HG02943 (cell line): ENCODE data around the gene CDH1.
"Not testable (repeated sequence)": the region's sequence is repeated elsewhere in the genome, so short reads cannot be mapped to it uniquely, and the experiment has no call there.

Experiments
- ATAC-seq: cut with Tn5 transposase; IDR thresholded peaks from one replicate; pipeline ENCODE4 v1.9.1; 2021; ENCODE audit warnings: mild to moderate bottlenecking, low read depth, moderate library complexity; ENCODE audit not compliant: unreplicated experiment

Gene CDH1

DNA sequence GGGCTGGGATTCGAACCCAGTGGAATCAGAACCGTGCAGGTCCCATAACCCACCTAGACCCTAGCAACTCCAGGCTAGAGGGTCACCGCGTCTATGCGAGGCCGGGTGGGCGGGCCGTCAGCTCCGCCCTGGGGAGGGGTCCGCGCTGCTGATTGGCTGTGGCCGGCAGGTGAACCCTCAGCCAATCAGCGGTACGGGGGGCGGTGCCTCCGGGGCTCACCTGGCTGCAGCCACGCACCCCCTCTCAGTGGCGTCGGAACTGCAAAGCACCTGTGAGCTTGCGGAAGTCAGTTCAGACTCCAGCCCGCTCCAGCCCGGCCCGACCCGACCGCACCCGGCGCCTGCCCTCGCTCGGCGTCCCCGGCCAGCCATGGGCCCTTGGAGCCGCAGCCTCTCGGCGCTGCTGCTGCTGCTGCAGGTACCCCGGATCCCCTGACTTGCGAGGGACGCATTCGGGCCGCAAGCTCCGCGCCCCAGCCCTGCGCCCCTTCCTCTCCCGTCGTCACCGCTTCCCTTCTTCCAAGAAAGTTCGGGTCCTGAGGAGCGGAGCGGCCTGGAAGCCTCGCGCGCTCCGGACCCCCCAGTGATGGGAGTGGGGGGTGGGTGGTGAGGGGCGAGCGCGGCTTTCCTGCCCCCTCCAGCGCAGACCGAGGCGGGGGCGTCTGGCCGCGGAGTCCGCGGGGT, at the start of gene CDH1:
CDH1 (plus strand) TSS at position 247 of the 684 bp plus-strand sequence; CDS start at position 371, 124 bp downstream.
- ATAC-seq = no peak

DNA sequence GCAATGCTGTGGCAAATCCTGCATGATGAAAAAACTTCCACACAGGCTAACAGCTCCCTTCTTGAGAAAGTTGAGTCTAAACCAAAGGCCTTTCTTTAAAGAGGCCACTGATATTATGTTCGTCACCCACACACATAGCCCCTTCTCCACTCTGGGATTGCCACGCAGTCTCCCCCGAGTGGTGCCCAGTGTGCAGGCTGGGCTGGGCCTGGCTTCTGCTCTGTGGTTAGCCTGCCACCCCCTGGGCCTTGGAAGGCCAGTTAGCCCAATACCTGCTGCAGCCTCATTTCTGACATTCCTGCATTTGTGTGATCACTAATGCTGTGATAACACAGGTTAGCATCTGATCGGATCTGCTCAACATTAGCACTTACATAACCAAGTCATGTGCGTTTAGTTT, 47.2 kb upstream of the CDH1 start:
- no peak for ATAC-seq

DNA sequence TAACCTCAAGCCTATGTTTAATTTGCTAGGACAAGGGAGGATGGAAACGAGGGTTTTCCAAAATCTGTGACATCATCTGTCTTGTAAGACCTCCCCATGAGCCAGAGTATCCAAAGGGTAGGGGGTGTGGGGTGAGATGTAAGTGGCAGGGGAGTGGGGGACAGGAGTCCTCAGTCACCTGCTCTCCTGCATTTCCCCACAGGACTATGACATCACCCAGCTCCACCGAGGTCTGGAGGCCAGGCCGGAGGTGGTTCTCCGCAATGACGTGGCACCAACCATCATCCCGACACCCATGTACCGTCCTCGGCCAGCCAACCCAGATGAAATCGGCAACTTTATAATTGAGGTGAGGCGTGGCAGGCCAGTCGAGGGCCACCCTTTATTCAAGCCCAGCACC, 41.5 kb upstream of the CDH1 start:
- ATAC-seq = no peak

DNA sequence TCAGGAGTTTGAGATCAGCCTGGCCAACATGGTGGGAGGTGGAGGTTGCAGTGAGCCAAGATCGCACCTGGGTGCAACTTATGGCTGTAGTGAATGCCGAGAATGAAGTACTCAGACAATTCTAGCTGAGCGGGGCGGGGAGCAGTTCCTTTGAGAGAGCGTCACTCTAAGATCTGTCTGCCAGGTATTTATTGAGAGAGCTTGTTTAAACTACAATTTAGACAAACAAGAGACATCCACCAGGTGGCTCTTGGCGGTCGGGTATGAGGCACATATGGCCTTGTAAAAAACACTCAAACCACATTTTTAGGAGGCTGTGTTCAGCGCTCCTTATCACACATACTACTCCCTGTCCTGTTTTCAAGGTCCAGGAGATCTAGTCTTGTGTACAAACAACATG, 40.6 kb upstream of the CDH1 start:
- ATAC-seq = no peak

DNA sequence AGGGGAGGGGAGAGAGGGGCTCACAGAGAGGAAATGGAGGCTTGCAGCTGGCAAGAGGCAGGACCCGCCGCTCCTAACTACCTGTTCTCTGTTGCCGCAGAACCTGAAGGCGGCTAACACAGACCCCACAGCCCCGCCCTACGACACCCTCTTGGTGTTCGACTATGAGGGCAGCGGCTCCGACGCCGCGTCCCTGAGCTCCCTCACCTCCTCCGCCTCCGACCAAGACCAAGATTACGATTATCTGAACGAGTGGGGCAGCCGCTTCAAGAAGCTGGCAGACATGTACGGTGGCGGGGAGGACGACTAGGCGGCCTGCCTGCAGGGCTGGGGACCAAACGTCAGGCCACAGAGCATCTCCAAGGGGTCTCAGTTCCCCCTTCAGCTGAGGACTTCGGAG, 39.0 kb upstream of the CDH1 start:
- ATAC-seq = no peak

DNA sequence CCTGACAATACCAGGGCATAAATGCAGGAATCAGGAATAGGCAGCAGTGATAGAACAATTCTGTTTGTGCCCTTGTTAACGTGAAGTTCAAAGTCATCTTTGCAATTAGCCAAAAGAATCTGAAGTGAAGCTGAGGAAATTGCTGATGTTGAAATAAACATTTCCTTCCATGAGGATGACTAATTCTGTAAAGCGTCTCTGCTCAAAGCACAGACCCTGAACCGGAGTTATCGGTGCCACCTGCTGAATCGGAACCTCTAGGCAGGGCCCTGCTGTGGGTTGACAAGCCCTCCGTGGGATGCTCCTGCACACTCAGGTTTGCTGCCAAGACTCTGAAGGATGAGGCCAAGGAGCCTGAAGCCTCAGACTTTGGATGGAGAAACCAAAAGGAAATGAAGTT, 37.0 kb upstream of the CDH1 start:
- no peak for ATAC-seq

DNA sequence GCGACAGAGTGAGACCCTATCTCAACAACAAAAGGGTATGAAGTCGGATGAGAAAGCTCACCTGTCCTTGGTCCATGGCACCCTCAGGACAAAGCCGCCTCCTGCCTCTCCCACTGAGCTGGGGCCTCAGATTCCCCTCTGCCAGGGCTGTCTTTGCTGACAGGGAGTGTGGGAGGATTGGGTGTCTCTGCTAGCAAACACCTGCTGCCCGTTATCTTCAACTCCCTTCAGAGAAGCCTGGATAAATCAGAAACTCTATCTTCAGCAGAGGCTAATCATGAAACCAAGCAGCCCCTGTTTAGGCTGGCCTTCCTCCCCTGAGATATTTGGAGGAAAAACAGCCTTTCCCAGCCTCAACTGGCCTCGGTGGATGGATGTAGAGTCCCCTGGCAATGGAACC, 36.3 kb upstream of the CDH1 start:
- ATAC-seq = no peak

DNA sequence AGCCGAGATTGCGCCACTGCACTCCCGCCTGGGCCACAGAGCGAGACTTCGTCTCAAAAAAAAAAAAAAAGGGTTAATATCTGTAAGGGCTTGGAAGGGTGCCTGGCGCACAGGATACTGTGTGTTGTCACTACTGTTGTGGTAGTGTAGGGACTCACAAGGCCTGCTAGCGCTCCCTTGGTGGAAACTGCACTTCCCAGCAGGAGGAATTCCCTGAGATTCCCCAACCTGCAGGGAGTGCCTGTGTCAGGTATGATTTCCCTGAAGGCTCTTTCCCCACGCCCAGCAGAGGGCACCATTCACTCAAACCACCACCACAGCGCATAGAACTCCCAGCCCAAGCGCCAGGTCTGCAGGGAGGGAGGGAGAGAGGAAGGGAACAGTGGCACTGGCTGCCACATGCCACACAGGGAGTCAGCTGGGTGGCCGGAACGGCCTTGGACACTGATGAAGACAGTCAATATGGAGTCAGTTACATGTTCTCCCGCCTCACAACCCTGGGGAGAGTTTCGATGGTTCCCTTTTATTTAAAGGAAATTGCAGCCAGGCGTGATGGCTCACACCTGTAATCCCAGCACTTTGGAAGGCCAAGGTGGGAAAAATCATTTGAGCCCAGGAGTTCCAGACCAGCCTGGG, 32.7 kb upstream of the CDH1 start:
- no peak for ATAC-seq

DNA sequence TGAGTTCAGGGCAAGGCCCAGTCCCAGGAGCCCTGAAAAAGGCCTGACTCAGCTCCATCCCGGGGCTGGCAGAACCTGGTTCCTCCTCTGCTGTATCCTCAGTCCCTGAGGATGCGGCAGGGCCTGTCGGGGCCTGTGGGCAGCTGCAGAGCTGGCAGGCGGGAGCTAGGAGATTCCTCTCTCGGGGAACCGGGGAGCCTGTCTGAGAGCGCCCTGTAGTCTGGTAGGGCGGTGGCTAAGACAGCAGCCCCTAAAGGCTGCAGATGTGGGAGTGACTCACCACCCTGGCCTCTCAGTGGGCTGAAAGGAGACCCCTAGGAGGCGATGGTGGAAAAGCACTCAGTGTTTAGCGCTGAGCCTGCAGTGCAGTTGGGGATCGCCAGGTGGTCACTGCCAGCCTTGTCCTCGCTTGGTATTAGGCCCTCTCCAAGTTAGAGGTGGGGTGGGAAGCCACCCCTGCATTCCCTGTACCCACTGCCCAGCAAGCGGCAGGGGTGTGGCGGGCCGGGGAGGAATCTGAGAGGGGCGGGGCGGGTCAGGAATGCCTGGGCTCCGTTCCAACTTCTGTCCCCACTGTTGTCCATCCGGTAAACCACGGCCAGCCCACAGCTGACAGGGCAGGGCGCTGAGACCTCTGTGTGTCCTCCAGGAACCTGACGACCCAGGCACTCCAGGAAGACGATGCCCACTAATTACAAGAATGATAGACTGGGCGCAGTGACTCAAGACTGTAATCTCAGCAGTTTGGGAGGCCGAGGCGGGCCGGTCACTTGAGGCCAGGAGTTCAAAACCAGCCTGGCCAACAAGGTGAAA, 29.5 kb upstream of the CDH1 start:
- ATAC-seq = no peak

DNA sequence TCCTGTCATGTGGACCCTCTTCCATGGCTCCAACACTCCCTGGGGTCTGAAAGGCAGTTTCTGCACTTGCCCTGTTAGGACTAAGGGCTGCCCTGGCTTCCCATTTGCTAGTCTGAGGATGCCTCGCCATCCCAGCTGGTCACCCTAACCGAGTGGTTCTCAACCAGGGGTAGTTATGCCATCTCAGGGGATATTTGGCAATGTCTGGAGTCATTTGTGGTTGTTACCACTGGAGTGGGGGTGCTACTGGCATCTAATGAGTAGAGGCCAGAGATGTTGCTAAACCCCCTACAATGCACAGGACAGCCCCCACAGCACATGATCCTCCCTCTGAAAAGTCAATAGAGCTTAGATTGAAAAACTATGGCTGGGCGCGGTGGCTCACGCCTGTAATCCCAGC, 26.9 kb upstream of the CDH1 start:
- ATAC-seq = no peak

DNA sequence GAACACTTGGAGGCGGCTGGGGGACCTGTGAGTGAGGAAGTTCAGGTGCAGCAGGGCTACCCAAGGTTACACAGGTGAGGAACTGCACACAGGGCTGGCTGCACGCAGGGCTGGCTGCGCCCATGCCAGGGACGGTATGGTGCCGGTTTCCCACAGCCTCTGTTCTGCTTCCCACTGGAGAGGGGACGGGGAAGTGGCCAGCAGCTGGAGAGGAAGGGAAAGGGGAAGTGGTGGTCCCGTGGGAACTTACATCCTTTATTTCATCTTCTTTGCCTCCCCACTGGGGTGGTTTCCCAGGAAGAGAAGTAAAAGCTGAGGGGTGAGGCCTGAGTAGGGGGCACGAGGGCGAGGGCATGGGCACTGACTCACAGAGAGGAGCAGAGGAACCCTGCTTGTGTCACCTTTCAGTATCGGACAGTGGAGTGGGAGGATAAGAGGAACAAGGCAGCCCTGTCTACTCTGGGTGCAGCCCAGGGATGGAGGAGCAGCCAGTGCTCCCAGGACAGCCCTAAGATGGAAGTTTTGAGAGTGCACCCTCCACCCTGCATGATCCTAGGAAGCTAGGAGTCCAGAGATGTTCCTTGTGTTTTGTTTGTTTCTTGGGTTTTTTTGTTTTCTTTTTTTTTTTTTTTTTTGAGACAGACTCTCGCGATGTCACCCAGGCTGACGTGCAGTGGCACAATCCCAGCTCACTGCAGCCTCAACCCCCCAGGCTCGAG, 25.5 kb upstream of the CDH1 start:
- no peak for ATAC-seq

DNA sequence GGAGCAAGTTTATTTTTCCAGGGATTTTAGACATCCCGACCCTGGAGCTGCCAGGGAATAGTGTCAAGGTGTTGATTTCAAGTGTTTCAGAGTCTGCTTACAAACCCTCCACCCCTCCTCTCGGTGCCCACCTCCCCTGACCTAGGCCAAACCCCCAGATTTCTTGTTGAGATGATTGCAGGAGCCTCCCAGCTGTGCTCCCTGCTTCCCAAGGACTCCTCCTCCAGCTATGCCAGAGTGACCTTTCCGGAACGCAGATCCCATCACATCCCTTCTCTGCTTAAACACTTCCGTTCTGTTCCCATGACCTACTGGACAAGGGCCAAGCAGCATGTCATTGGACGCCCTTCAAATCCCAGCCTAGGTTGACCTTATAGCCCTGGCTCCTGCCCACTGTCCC, 23.7 kb upstream of the CDH1 start:
- no peak for ATAC-seq

DNA sequence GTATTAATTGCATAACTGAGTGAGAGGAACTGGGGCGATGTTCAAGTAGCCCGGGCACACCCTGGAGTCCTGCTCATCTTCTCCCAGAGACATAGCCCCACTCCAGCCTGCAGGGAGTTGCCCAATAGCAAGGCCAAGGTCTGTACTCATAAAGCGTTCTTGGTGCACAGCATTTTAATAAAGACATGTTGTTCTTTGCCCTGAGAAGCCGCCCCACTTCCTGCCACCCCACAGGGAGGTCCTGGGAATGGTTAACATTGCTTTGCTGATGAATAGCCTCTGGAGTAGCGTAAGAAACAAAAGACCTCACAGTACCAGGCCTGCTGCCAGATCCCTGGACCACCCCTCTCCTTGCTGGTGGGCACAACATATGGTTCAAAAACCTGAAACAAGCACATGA, 21.6 kb upstream of the CDH1 start:
- no peak for ATAC-seq

DNA sequence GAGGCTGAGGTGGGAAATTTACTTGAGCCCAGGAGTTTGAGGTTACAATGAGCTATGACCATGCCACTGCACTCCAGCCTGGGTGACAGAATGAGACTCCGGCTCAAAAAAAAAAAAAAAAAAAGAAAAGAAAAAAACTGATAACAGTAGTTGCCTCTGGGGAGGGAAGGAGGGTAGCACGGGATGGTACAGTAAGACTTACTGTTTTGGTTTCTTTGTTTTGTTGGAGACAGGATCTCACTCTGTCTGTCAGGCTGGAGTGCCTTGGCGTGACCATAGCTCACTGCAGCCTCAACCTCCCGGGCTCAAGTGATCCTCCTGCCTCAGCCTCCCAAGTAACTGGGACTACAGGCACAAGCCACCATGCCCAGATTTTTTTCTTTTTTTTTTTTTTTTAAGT, 20.6 kb upstream of the CDH1 start:
- not testable (repeated sequence) for ATAC-seq

DNA sequence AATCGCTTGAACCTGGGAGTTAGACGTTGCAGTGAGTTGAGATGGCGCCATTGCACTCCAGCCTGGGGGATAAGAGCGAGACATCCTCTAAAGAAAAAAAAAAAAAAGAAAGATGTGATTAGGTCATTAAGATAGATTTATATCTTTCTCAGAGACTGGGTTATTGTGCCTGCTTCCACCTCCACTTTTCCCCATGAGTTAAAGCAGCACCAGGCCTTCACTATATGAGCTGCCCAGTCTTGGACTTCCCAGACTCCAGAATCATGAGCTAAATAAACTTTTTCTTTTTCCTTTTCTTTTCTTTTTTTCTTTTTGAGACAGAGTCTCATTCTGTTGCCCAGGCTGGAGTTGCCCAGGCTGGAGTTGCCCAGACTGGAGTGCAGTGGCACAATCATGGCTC, 19.4 kb upstream of the CDH1 start:
- no peak for ATAC-seq

DNA sequence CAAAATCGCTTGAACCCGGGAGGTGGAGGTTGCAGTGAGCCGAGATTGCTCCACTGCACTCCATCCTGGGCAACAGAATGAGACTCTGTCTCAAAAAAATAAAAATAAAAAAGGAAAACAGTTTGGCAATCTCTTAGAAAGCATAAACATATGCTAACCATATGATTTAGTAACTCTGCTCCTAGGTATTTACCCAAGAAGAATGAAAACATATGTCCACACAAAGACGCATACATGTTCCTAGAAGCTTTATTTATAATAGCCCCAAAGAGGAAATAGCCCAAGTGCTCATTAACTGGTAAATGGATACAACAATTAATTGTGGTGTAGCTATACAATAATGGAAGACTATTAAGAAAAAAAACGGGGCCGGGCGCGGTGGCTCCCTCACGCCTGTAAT, 18.5 kb upstream of the CDH1 start:
- no peak for ATAC-seq

DNA sequence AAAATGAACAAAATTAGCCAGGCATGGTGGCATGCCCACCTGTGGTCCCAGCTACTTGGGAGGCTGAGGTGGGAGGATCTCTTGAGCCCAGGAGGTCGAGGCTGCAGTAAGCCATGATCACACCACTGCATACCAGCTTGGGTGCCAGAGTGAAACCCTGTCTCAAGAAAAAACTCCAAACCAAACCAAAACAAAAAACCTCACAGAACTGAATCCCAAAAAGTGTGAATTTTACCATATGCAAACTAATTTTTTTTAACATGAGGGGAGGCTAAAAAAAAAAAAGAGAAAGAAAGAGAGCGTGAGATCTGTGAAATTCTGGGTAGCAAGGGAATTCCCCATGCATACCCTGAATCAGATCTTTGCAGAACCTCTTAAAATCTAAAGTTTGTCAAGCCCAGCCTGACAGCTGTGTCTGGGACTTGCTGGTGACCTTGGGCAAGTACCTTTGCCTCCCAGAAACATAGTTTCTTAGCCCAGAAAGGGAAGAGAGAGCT, 17.1 kb upstream of the CDH1 start:
- no peak for ATAC-seq

DNA sequence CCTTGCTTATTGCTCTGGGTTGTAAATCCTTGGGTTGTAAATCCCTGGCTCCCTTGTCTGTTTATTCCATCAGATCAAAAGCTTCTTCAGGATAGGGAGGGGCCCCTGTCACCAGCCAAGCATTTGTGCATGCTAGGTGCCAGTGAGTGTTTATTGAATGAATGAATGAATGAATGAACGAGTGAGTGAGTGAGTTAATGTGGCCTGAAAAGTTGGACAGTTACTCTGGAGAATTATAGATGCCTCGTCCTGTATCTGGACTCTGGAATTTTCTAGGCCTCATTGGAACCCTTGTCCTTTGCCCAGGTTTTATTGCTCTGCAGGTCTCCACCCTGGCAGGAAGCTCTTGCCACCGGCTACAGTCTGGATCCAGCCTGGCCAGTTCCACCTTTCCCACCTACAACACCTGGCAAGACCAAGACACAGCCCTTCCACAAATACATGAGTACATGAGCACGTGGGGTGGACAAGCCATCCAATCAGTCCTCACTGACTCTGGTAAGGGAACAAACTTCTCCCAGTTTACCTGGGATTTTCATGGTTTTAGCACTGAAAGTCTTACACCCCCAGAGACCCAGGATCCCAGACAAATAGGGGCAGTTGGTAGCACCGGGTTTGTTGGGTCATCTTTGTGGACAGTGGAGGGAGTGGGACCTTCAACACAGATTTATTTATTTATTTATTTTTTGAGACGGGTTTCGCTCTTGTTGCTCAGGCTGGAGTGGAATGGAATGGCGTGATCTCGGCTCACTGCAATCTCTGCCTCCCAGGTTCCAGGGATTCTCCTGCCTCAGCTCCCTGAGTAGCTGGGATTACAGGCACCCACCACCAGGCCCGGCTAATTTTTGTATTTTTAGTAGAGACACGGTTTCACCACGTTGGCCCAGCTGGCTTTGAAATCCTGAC, 14.7 kb upstream of the CDH1 start:
- no peak for ATAC-seq

DNA sequence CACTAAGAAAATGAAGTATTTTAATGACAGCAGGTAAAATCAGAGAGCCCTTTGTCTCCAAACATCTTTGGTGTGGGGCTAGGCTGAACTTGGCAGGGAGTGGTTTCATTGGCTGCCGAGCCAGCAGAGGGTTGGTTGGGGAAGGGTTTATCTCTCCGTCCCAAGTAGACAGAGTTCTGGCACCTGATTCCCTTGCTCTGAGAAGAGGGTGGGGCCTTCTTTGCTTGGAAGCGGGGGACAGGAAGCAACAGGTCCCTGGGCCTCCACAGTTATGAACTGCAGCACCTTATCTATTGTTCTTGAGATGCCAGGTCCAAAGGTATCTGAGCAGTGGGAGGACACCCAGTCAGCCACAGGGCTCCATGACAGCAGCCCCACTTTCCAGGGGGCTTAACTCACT, 12.3 kb upstream of the CDH1 start:
- ATAC-seq = no peak

DNA sequence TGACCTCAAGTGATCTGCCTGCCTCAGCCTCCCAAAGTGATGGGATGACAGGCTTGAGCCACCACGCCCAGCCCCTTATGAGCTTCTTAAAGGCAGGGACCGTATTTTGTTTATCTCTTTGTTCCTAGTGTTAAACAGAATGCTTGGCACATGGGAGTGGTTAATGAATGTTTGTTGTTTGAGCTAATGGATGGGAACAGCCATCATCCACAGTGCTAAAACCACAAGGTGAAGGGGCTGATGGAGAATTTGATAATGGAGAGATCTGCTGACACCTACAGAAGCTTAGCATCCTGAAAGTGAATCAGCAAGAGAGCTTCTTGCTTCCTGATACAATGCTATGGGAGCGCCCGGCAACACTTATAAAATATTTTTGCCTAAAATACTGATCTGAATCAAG, 8.6 kb upstream of the CDH1 start:
- ATAC-seq = no peak
